Heart left ventricle (tissue), 16 donors: ENCODE results near the gene TMEM39B. TPM values are rescaled to one million over a fixed set of nuclear protein-coding genes. Genes with fewer than 3 reads are reported as not detected.

Experiments
- ATAC-seq, 4 donors: fragments of 200-7000 bp; cut with Tn5 transposase; one replicate each; pipeline ENCODE4 v1.9.1; 2020 to 2022; ENCODE audit warnings: moderate library complexity in 4 of 4, mild to moderate bottlenecking in 3 of 4, moderate number of reproducible peaks in 1 of 4
- DNase-seq, 5 donors: peaks; one replicate each; pipeline ENCODE4 v3.0.0-alpha.2; 2020
- H3K27ac ChIP-seq, 12 donors: fragments of 200-600 bp; sonication (generic) in 4 of 12; one replicate each; pipeline versions ENCODE4 v1.5.0 to v1.8.0; 2016 to 2022; ENCODE audit warnings: mild to moderate bottlenecking in 2 of 12
- H3K27me3 ChIP-seq, 9 donors: fragments of 200-600 bp; sonication (generic) in 2 of 9; one replicate each; pipeline versions ENCODE4 v1.5.1 to v1.8.0; 2016 to 2022; ENCODE audit warnings: mild to moderate bottlenecking in 3 of 9
- H3K36me3 ChIP-seq, 9 donors: fragments of 200-600 bp; sonication (generic) in 2 of 9; one replicate each; pipeline versions ENCODE4 v1.5.0 to v1.8.0; 2018 to 2022; ENCODE audit warnings: mild to moderate bottlenecking in 2 of 9
- H3K4me1 ChIP-seq, 12 donors: fragments of 200-600 bp; sonication (generic) in 4 of 12; one replicate each; pipeline versions ENCODE4 v1.5.0 to v1.8.0; 2016 to 2022; ENCODE audit warnings: mild to moderate bottlenecking in 3 of 12
- H3K4me3 ChIP-seq, 12 donors: fragments of 200-600 bp; sonication (generic) in 4 of 12; one replicate each; pipeline versions ENCODE4 v1.5.0 to v1.8.0; 2017 to 2022; ENCODE audit warnings: mild to moderate bottlenecking in 9 of 12, moderate library complexity in 4 of 12
- H3K9me3 ChIP-seq, 12 donors: fragments of 200-600 bp; sonication (generic) in 4 of 12; one replicate each; pipeline versions ENCODE4 v1.5.0 to v1.8.0; 2016 to 2022; ENCODE audit warnings: mild to moderate bottlenecking in 1 of 12
- CTCF ChIP-seq, 12 donors: fragments of 200-600 bp; sonication (generic) in 4 of 12; IDR thresholded peaks; one replicate each; pipeline versions ENCODE4 v1.5.0 to v1.8.0; 2018 to 2022; ENCODE audit warnings: antibody characterized with exemption in 12 of 12, mild to moderate bottlenecking in 5 of 12
- POLR2A ChIP-seq, 2 donors: fragments of 450-650 bp; IDR thresholded peaks; one replicate each; pipeline ENCODE4 v1.6.1; 2017; ENCODE audit warnings: antibody characterized with exemption in 2 of 2, mild to moderate bottlenecking in 2 of 2, moderate library complexity in 2 of 2
- WGBS, 4 donors: extraction: QIAGEN DNeasy Blood & Tissue Kit in 2 of 4; methylation state at CpG; one replicate each; pipeline versions ENCODE4 v1.1.5 to v1.1.7; 2013 to 2018; 5-methylcytosine and 5-hydroxymethylcytosine counted together
- intact Hi-C, 10 donors: fragments of 100-400 bp; cut with DNase I; formaldehyde crosslinking; loops; one replicate each; pipeline versions ENCODE4 v1.11.1 to v1.14.2; 2022
- polyA plus RNA-seq, 2 donors: library from polyadenylated mRNA; stranded (reverse); fragments of 200-250 nt; gene quantifications; one replicate each; pipeline ENCODE4 v1.2.3, GENCODE V29; 2013
- total RNA-seq, 9 donors: library from RNA; depleted of rRNA in 2 of 9; stranded (reverse); fragments of >200 nt in 2 of 9; fragmentation: NEBNext Ultra II Directional in 3 of 9; extraction: Animal tissue kit (Norgen Biotek cat#: 25700) in 3 of 9; gene quantifications; one replicate each; pipeline versions ENCODE4 v1.1.0 to v1.2.4, GENCODE V29; 2016 to 2023
- donor health status: ischemic (EF 13 %, LVEDD 7.1; RV severe dilation, severe dysfunction).
- donor health status: healthy with polysubstance abuse.
- donor health status: DM: no; HTN: yes; CAD: no.
- donor health status: DM: no; HTN: no; CAD: no.
- donor health status: ischemic (EF 25% LVEDD 6.9; RV normal size, moderate dysfunction).
- donor health status: ischemic (EF 25% LVEDD 5.7; RV mildly dilated, moderate dysfunction).
- donor health status: healthy.
- donor health status: DM: yes; HTN: yes; CAD: no.
- donor health status: ischemic (EF 35%, LVEDD 5.7; RV mildly dilated, moderate dysfunction).
- donor health status: nonischemic (EF 11% LVEDD 7.7; RV severe dilation, severe dysfunction).
- donor health status: DM: yes; HTN: yes; CAD: no.
- donor health status: PGD.
- donor health status: ischemic (EF 29% LVEDD 5.4; RV normal size, mild dysfunction).
- donor health status: nonischemic (EF 23%, LVEDD 6.1; RV moderate dilation, normal function).

Gene TMEM39B
- total and polyA plus RNA-seq, 11 donors = 2.7 to 15.1 (median 6.3) TPM

DNA sequence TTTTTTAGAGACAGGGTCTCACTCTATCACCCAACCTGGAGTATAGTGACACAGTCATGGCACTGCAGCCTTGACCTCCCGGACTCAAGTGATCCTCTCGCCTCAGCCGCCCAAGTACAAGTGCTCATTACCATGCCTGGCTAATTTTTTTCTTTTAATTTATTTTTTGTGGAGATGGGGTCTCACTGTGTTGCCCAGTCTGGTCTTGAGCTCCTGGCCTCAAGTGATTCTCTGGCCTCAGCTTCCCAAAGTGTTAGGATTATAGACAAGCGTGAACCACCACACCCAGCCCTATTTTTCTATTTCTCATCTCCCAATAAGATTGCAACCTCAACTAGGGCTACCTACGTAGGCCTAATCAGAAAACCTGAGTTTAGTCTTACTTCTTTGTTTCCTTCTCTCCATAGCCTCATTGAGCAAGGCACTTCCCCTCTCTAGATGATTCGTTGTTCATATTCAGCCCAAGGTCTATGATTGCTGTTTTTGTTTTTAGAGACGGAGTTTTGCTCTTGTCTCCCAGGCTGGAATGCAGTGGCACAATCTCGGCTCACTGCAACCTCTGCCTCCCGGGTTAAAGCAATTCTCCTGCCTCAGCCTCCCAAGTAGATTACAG lies 34.0 kb downstream of the TMEM39B start:
- 88 to 93% (median 89%) methylated on average over 9 of the region's 9 CpGs for WGBS, 4 donors

GRCh38 chr1:32107742-32108661 lies 35.3 kb downstream of the TMEM39B start, which contains the start of gene KPNA6:
Gene KPNA6 (plus strand): TSS chr1:32108056. CDS start chr1:32108131, 75 bp downstream.
- DNase-seq = peak; percentile 90 to 95 (median 92)
- TF ChIP-seq POLR2A (IDR thresholded peaks at IDR 0.05) (peak in 1 of 2 donors; percentile 29), CTCF (IDR thresholded peaks at IDR 0.05) (no peak)
- H3K4me3 ChIP-seq = peak within 1 kb of the TSS; percentile 70 to 100 (median 89)
- H3K27me3 ChIP-seq = no peaks in the 10 kb centered on the region
- no peaks in the 10 kb centered on the region for H3K9me3 ChIP-seq
- H3K4me1 ChIP-seq = peaks cover 12 to 50% (median 39%) of the 10 kb centered on the region in 12 donors
- H3K36me3 ChIP-seq = peaks cover 0 to 2% (median 0%) of the 10 kb centered on the region in 9 donors
- 0 to 1% (median 0%) methylated on average over 40 to 45 of the region's 45 CpGs for WGBS, 4 donors
- intact Hi-C loops = loop anchor here in 2 of 10 donors (1.0 to 2.0 kb wide), 3 partner anchors 35 to 71 kb away; partner anchors contain the start of genes TMEM39B (in 1 of the 2) and TXLNA (in 1 of the 2)
- peak within 1 kb of the TSS; percentile 82 to 94 (median 90) for H3K27ac ChIP-seq
- peak; percentile 89 to 95 (median 90) for ATAC-seq

More for the DNA sequence above, 34.0 kb downstream of the TMEM39B start:
- Histone ChIP-seq H3K36me3 (peaks cover 0 to 13% (median 6%) of the 10 kb centered on the region in 9 donors), H3K9me3 (no peaks in the 10 kb centered on the region), H3K27me3 (no peaks in the 10 kb centered on the region), H3K4me1 (peaks cover 12 to 38% (median 30%) of the 10 kb centered on the region in 12 donors), H3K27ac (no peak overlapping the region), H3K4me3 (peak overlapping the region in 5 of 12 donors; percentile 79 to 100 (median 94))
- ATAC-seq = no peak
- TF ChIP-seq POLR2A (IDR thresholded peaks at IDR 0.05) (no peak), CTCF (IDR thresholded peaks at IDR 0.05) (no peak)
- intact Hi-C loops = loop anchor here in 1 of 10 donors (1.0 kb wide), 1 partner anchor 33 kb away; no protein-coding TSS in a partner anchor
- no peak for DNase-seq

DNA sequence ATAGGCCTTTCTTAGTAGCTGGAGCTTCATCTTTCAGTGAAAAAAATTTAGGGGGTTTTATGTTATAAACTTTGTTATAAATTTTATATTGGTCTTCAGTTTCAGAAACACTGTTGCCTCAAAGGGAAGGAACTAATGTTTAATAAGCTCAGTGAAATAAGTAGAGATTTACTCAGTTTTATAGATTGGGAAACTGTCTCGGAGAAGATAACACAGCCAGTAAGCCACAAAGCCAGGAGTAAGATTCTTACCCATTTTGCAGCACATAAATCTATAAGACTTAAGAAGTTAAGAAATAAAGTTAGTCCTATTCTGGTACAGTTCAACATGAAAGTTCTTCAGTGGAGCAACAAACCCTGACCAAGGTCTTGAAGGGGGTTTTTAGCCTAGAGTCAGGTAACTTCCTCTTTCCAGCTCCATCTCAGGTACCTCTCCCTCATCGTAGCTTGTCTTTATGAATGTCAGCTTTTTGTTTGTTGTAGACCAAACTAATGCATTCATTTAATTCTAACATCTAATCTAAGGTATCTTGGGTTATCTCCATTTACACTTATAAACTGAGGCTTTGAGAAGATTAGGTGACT lies 38.4 kb downstream of the TMEM39B start:
- Histone ChIP-seq H3K4me1 (peaks cover 12 to 59% (median 42%) of the 10 kb centered on the region in 12 donors), H3K27ac (no peak overlapping the region), H3K27me3 (no peaks in the 10 kb centered on the region), H3K4me3 (no peak overlapping the region), H3K36me3 (peaks cover 0 to 9% (median 0%) of the 10 kb centered on the region in 9 donors), H3K9me3 (no peaks in the 10 kb centered on the region)
- ATAC-seq (no peak), DNase-seq (no peak)
- intact Hi-C loops = no loop called here
- WGBS, 4 donors = 88 to 92% (median 89%) methylated on average over 2 of the region's 2 CpGs
- no peak for TF ChIP-seq CTCF (IDR thresholded peaks at IDR 0.05)
- no peak for TF ChIP-seq POLR2A (IDR thresholded peaks at IDR 0.05)
